Stimulated activated effector memory CD8-positive, alpha-beta T cell treated with anti-CD3 and anti-CD28 coated beads, Interleukin-12 subunit alpha, Interleukin-12 subunit beta, amount 100 ng/mL, for 72 hours (primary cell): ENCODE data around the gene PHOX2A.
"Not testable (repeated sequence)": the region's sequence is repeated elsewhere in the genome, so short reads cannot be mapped to it uniquely, and the experiment has no call there.

Source experiments
- ATAC-seq: fragments of 150-1000 bp; cut with Tn5 transposase; 2 replicates; pipeline ENCODE4 v1.10.0; 2021
- DNase-seq, 2 donors: peaks; one replicate each; pipeline ENCODE4 v3.0.0; 2021 to 2022; ENCODE audit warnings: low spot score in 2 of 2
- H3K27ac Mint-ChIP-seq: one replicate; pipeline ENCODE4 v1.8.0; 2022; ENCODE audit warnings: mild to moderate bottlenecking, mixed read lengths
- H3K36me3 Mint-ChIP-seq: one replicate; pipeline ENCODE4 v1.8.0; 2022; ENCODE audit warnings: mild to moderate bottlenecking, mixed read lengths
- H3K4me1 Mint-ChIP-seq: one replicate; pipeline ENCODE4 v1.8.0; 2022; ENCODE audit warnings: mixed read lengths
- H3K4me3 Mint-ChIP-seq: one replicate; pipeline ENCODE4 v1.8.0; 2022; ENCODE audit warnings: mild to moderate bottlenecking, mixed read lengths
- H3K9me3 Mint-ChIP-seq: one replicate; pipeline ENCODE4 v1.8.0; 2022; ENCODE audit warnings: mixed read lengths

Gene PHOX2A

DNA sequence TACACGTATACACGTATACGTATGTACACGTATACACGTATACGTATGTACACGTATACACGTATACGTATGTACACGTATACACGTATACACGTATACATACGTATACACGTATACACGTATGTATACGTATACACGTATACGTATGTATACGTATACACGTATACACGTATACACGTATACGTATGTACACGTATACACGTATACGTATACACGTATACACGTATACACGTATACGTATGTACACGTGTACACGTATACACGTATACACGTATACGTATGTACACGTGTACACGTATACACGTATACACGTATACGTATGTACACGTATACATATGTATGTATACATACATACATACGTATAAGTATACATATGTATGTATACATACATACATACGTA lies 42.5 kb downstream of the PHOX2A start:
- not testable (repeated sequence) for H3K4me3 Mint-ChIP-seq, DNase-seq, ATAC-seq, H3K4me1 Mint-ChIP-seq, H3K36me3 Mint-ChIP-seq, H3K27ac Mint-ChIP-seq, H3K9me3 Mint-ChIP-seq

- H3K27ac Mint-ChIP-seq, result no peak overlapping the region
- H3K9me3 Mint-ChIP-seq, result no peaks in the 10 kb centered on the region
- no peak for ATAC-seq
- no peak overlapping the region for H3K4me3 Mint-ChIP-seq
- no peak for DNase-seq
- H3K4me1 Mint-ChIP-seq, result no peaks in the 10 kb centered on the region
- H3K36me3 Mint-ChIP-seq, result no peaks in the 10 kb centered on the region
Observed at GRCh38 chr11:72195518-72196270, 48.3 kb downstream of the PHOX2A start.

- Mint-ChIP-seq H3K4me1 (no peaks in the 10 kb centered on the region), H3K9me3 (no peaks in the 10 kb centered on the region), H3K36me3 (no peaks in the 10 kb centered on the region), H3K4me3 (no peak within 1 kb of the TSS), H3K27ac (no peak within 1 kb of the TSS)
- no peak for DNase-seq
- ATAC-seq, result no peak
Observed at GRCh38 chr11:72191961-72192381, 52.0 kb downstream of the PHOX2A start, which contains the start of gene FOLR1. FOLR1 (plus strand) TSS chr11:72192140; CDS start chr11:72192174, 34 bp downstream.

GRCh38 chr11:72190631-72191071 lies 53.3 kb downstream of the PHOX2A start:
- DNase-seq, result no peak
- Mint-ChIP-seq H3K4me1 (no peaks in the 10 kb centered on the region), H3K4me3 (no peak overlapping the region), H3K9me3 (no peaks in the 10 kb centered on the region), H3K36me3 (no peaks in the 10 kb centered on the region), H3K27ac (no peak overlapping the region)
- no peak for ATAC-seq

DNA sequence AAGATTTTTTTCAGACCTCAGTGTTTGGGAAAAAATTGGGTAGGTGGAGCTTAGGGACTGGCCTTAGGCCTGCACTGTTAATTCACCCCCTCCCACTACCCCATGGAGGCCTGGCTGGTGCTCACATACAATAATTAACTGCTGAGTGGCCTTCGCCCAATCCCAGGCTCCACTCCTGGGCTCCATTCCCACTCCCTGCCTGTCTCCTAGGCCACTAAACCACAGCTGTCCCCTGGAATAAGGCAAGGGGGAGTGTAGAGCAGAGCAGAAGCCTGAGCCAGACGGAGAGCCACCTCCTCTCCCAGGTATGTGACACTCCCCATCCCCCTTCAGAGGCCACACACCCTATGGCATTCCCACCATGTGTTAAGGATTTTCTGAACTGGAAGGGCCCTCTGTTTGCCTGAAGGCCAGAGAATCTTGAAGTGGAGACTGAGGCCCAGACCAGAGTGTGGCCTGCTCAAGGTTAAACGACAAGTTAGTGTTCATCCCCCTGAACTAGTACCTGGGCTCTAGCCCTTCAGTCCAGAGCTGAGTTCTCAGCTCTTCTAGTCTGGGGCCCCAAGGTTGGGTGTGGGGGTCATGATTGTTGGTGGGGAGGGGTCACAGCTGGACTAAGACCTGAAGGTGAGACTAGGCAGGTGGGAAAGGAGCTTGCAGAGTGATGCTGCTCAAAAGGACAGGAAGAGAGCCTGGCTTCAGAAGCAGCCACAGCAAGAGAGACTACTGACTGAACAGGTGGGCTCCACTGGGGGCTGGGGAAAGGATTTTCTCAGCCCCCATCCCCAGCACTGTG lies 54.3 kb downstream of the PHOX2A start:
- H3K9me3 Mint-ChIP-seq, result no peaks in the 10 kb centered on the region
- DNase-seq (no peak), ATAC-seq (no peak)
- H3K36me3 Mint-ChIP-seq, result no peaks in the 10 kb centered on the region
- no peak overlapping the region for H3K27ac Mint-ChIP-seq
- H3K4me3 Mint-ChIP-seq, result no peak overlapping the region
- no peaks in the 10 kb centered on the region for H3K4me1 Mint-ChIP-seq
